ENCODE results near the gene GLT6D1. TPM values are rescaled to one million over a fixed set of nuclear protein-coding genes. Genes with fewer than 3 reads are reported as not detected.

The GLT6D1 gene
- total and polyA plus RNA-seq, 2 of the 4 experiments (the other 2 are of a cell fraction): not detected

- intact Hi-C loops (cut with micrococcal nuclease): no loop called here
- CTCF ChIA-PET: no interaction called here
- no CpG with 5 or more reads among the region's 13 CpGs for WGBS, 2 experiments (ENCODE audit: extremely low coverage in 2 of 2, insufficient read length in 1 of 2)
Observed at GRCh38 chr9:135592625-135593024, 46.7 kb downstream of the GLT6D1 start.

More at GRCh38 chr9:135592625-135593024, 46.7 kb downstream of the GLT6D1 start:
- H2AFZ ChIP-seq (replicated peaks; ENCODE audit: low read length, poor library complexity): no peak overlapping the region
- BruUV-seq (replicated peaks): no TSS peak
- no peak overlapping the region for H2AK5ac ChIP-seq (ENCODE audit: low read depth, low read length)
- no peak overlapping the region for H4K8ac ChIP-seq (ENCODE audit: low read depth in 2 of 2, low read length in 2 of 2)
- no peak overlapping the region for H2BK15ac ChIP-seq (ENCODE audit: low read depth, low read length)
- no peaks in the 10 kb centered on the region for H3K36me3 ChIP-seq (ENCODE audit: control insufficient read depth, insufficient read depth, low read length)
- no peak overlapping the region for H2BK20ac ChIP-seq (ENCODE audit: low read depth, low read length)
- H4K20me1 ChIP-seq (ENCODE audit: insufficient read depth, low read length): no peaks in the 10 kb centered on the region
- no peak overlapping the region for H2BK120ac ChIP-seq (ENCODE audit: low read depth, low read length)
- H3K14ac ChIP-seq (replicated peaks; ENCODE audit: low read depth, low read length): no peak overlapping the region
- no peak overlapping the region for H3K23ac ChIP-seq (ENCODE audit: low read depth, low read length)
- no peak overlapping the region for H3K4me2 ChIP-seq (ENCODE audit: low read depth, low read length)
- no peak overlapping the region for H3K4ac ChIP-seq (ENCODE audit: low read depth, low read length)
- no peak for DNase-seq
- no peaks in the 10 kb centered on the region for H3K9me3 ChIP-seq (ENCODE audit: control insufficient read depth, insufficient read depth, low read length)
- no peak overlapping the region for H3K4me3 ChIP-seq (ENCODE audit: insufficient read depth, low read depth, low read length)
- peaks cover 4% of the 10 kb centered on the region for H3K27me3 ChIP-seq (ENCODE audit: control insufficient read depth, insufficient read depth, low read length)
- H3K79me1 ChIP-seq (ENCODE audit: low read depth in 1 of 2, low read length in 2 of 2): no peaks in the 10 kb centered on the region
- dilution Hi-C loops (cut with HindIII; ENCODE audit: low sequenced_read_pairs, unreplicated experiment) (no loop called here), in situ Hi-C loops (cut with MboI; ENCODE audit: low sequenced_read_pairs) (no loop called here)
- TF ChIP-seq CEBPB (IDR thresholded peaks at IDR 0.05; ENCODE audit: low read depth, low read length) (no peak), SMC3 (IDR thresholded peaks at IDR 0.05; ENCODE audit: low read depth, low read length) (no peak), RCOR1 (IDR thresholded peaks at IDR 0.05; ENCODE audit: insufficient replicate concordance, low read length) (no peak), FOS (IDR thresholded peaks at IDR 0.05; ENCODE audit: low read depth, low read length) (no peak), MAZ (IDR thresholded peaks at IDR 0.05; ENCODE audit: borderline replicate concordance, low read depth, low read length) (no peak), USF2 (IDR thresholded peaks at IDR 0.05; ENCODE audit: low read depth, low read length) (no peak), MXI1 (IDR thresholded peaks at IDR 0.05; ENCODE audit: borderline replicate concordance, low read depth, low read length) (no peak), RFX5 (IDR thresholded peaks at IDR 0.05; ENCODE audit: low read depth, low read length) (no peak), ELK1 (IDR thresholded peaks at IDR 0.05; ENCODE audit: borderline replicate concordance, low read depth, low read length) (no peak), RAD21 (IDR thresholded peaks at IDR 0.05; ENCODE audit: low read length) (no peak)
- no peaks in the 10 kb centered on the region for H3K9me1 ChIP-seq (ENCODE audit: insufficient read depth, low read length)
- no peaks in the 10 kb centered on the region for H3K4me1 ChIP-seq (ENCODE audit: control insufficient read depth, insufficient read depth, low read length)
- no peak overlapping the region for H2AK9ac ChIP-seq (replicated peaks; ENCODE audit: low read depth, low read length, poor library complexity)
- no peak overlapping the region for H4K5ac ChIP-seq (ENCODE audit: low read depth, low read length)
- H3K56ac ChIP-seq (ENCODE audit: extremely low read depth, insufficient read depth, low read length): no peak overlapping the region
- H2BK5ac ChIP-seq (ENCODE audit: low read depth, low read length, poor library complexity, severe bottlenecking): no peak overlapping the region
- H3K9ac ChIP-seq (ENCODE audit: low read depth, low read length): no peak overlapping the region
- no peak overlapping the region for H3K27ac ChIP-seq (ENCODE audit: insufficient read depth, low read length)
- no peak for ATAC-seq (ENCODE audit: low read depth)
- no peak overlapping the region for H3K18ac ChIP-seq (ENCODE audit: low read depth, low read length)
- POLR2A ChIA-PET (ENCODE audit: unreplicated experiment): no interaction called here
- no peak overlapping the region for H4K91ac ChIP-seq (ENCODE audit: insufficient read depth, low read depth, low read length)

All from IMR-90 (cell line).